ENCODE measurements around the gene PLGRKT.
"Not testable (repeated sequence)": the region's sequence is repeated elsewhere in the genome, so short reads cannot be mapped to it uniquely, and the experiment has no call there.

The PLGRKT gene

GRCh38 chr9:5375091-5375490 is 62.6 kb downstream of the PLGRKT start:
- no peak for DNase-seq

- DNase-seq = no peak
Measured at GRCh38 chr9:5364294-5365024, 73.3 kb downstream of the PLGRKT start.

GRCh38 chr9:5361326-5362010 is 76.3 kb downstream of the PLGRKT start:
- DNase-seq = no peak

GRCh38 chr9:5360341-5360740 is 77.4 kb downstream of the PLGRKT start:
- no peak for DNase-seq

GRCh38 chr9:5357431-5358105 is 80.2 kb downstream of the PLGRKT start:
- DNase-seq = no peak

- no peak for DNase-seq
Measured at GRCh38 chr9:5355817-5356216, 81.9 kb downstream of the PLGRKT start.

- no peak for DNase-seq
Measured at GRCh38 chr9:5355226-5355625, 82.5 kb downstream of the PLGRKT start.

GRCh38 chr9:5354184-5354583 is 83.5 kb downstream of the PLGRKT start:
- no peak for DNase-seq

- DNase-seq = no peak
Measured at GRCh38 chr9:5352637-5353248, 85.0 kb downstream of the PLGRKT start.

GRCh38 chr9:5338992-5339981 is 98.4 kb downstream of the PLGRKT start, which contains the start of gene RLN1:
TSS of gene RLN1 (minus strand) at chr9:5339876. CDS start at chr9:5339746, 130 bp downstream.
- DNase-seq = peak; percentile 1

GRCh38 chr9:5336688-5337087 is 101.0 kb downstream of the PLGRKT start:
- DNase-seq = peak; percentile 18

GRCh38 chr9:5331276-5331675 is 106.4 kb downstream of the PLGRKT start:
- not testable (repeated sequence) for DNase-seq

GRCh38 chr9:5326893-5327548 is 110.7 kb downstream of the PLGRKT start:
- peak; percentile 58 for DNase-seq

GRCh38 chr9:5326187-5326586 is 111.5 kb downstream of the PLGRKT start:
- no peak for DNase-seq

- DNase-seq = not testable (repeated sequence)
Measured at GRCh38 chr9:5321601-5322000, 116.1 kb downstream of the PLGRKT start.

- DNase-seq = no peak
Measured at GRCh38 chr9:5321058-5321457, 116.7 kb downstream of the PLGRKT start.

- not testable (repeated sequence) for DNase-seq
Measured at GRCh38 chr9:5316406-5316805, 121.3 kb downstream of the PLGRKT start.

- no peak for DNase-seq
Measured at GRCh38 chr9:5315187-5315923, 122.4 kb downstream of the PLGRKT start.

GRCh38 chr9:5310851-5311250 is 126.9 kb downstream of the PLGRKT start:
- no peak for DNase-seq
